Panc1 (cell line): ENCODE measurements around the gene MYO7A.

ENCODE experiments used
- CTCF ChIP-seq: fragments of 450-650 bp; IDR thresholded peaks from 2 replicates; pipeline ENCODE4 v1.5.1; 2017; ENCODE audit warnings: mild to moderate bottlenecking
- POLR2AphosphoS5 ChIP-seq: IDR thresholded peaks from 2 replicates; pipeline ENCODE4 v1.6.1; 2012; ENCODE audit warnings: mild to moderate bottlenecking, low read depth, low read length, moderate library complexity
- REST ChIP-seq, 2 experiments: IDR thresholded peaks; 2 replicates each; pipeline ENCODE4 v1.6.1; 2011 to 2012; ENCODE audit warnings: low read depth in 2 of 2, control low read depth in 1 of 2, low read length in 1 of 2, mild to moderate bottlenecking in 1 of 2, moderate library complexity in 1 of 2; ENCODE audit not compliant: insufficient read depth in 1 of 2
- TCF7L2 ChIP-seq: IDR thresholded peaks from 2 replicates; pipeline ENCODE4 v1.6.1; 2011; ENCODE audit warnings: mild to moderate bottlenecking, low read depth, low read length, inconsistent platforms

GRCh38 chr11:77111946-77112345, 16.1 kb upstream of the MYO7A start:
- TF ChIP-seq CTCF = no peak
- TF ChIP-seq POLR2AphosphoS5 = no peak
- no peak for TF ChIP-seq REST (IDR thresholded peaks at IDR 0.05; ENCODE audit: insufficient read depth in 1 of 2, low read depth in 2 of 2, low read length in 1 of 2)
- no peak for TF ChIP-seq TCF7L2
